BE2C (cell line): ENCODE results near the gene HPS1.

ENCODE experiments used
- DNase-seq: peaks from one replicate; pipeline ENCODE4 v3.0.0-alpha.2; 2020
- H3K27me3 ChIP-seq: fragments of 250-450 bp; sonication (Bioruptor Pico); 2 replicates; pipeline ENCODE4 v1.5.1; 2020; ENCODE audit warnings: mild to moderate bottlenecking
- H3K36me3 ChIP-seq: fragments of 250-450 bp; sonication (Bioruptor Pico); 2 replicates; pipeline ENCODE4 v1.5.1; 2020; ENCODE audit warnings: mild to moderate bottlenecking
- H3K4me1 ChIP-seq: fragments of 250-450 bp; sonication (Bioruptor Pico); 2 replicates; pipeline ENCODE4 v1.5.1; 2020
- H3K4me3 ChIP-seq: 2 replicates; pipeline ENCODE4 v1.5.1; 2011; ENCODE audit warnings: low read depth, low read length
- H3K9me3 ChIP-seq: fragments of 250-450 bp; sonication (Bioruptor Pico); 2 replicates; pipeline ENCODE4 v1.5.1; 2020
- CTCF ChIP-seq: IDR thresholded peaks from 2 replicates; pipeline ENCODE4 v1.5.1; 2012; ENCODE audit warnings: mild to moderate bottlenecking, low read depth, low read length

The HPS1 gene

GRCh38 chr10:98378722-98379121 is 68.0 kb downstream of the HPS1 start:
- Histone ChIP-seq H3K4me3 (no peak overlapping the region), H3K36me3 (no peaks in the 10 kb centered on the region), H3K4me1 (no peaks in the 10 kb centered on the region; the same call in 1 of the 2 replicates), H3K9me3 (no peaks in the 10 kb centered on the region), H3K27me3 (no peaks in the 10 kb centered on the region)
- no peak for DNase-seq
- TF ChIP-seq CTCF: no peak

GRCh38 chr10:98377536-98377935 is 69.2 kb downstream of the HPS1 start:
- Histone ChIP-seq H3K4me1 (no peaks in the 10 kb centered on the region; the same call in 1 of the 2 replicates), H3K27me3 (no peaks in the 10 kb centered on the region), H3K9me3 (no peaks in the 10 kb centered on the region), H3K36me3 (no peaks in the 10 kb centered on the region), H3K4me3 (no peak overlapping the region)
- no peak for DNase-seq
- no peak for TF ChIP-seq CTCF

- H3K36me3 ChIP-seq: no peaks in the 10 kb centered on the region
- no peak for DNase-seq
- no peaks in the 10 kb centered on the region for H3K27me3 ChIP-seq
- TF ChIP-seq CTCF: no peak
- no peaks in the 10 kb centered on the region; the same call in 1 of the 2 replicates for H3K4me1 ChIP-seq
- H3K4me3 ChIP-seq: no peak overlapping the region
- H3K9me3 ChIP-seq: no peaks in the 10 kb centered on the region
These were observed 69.7 kb downstream of the HPS1 start for GRCh38 chr10:98377001-98377400.

- Histone ChIP-seq H3K27me3 (no peaks in the 10 kb centered on the region), H3K36me3 (no peaks in the 10 kb centered on the region), H3K9me3 (no peaks in the 10 kb centered on the region), H3K4me3 (no peak overlapping the region), H3K4me1 (no peaks in the 10 kb centered on the region; the same call in 1 of the 2 replicates)
- no peak for TF ChIP-seq CTCF
- no peak for DNase-seq
These were observed 70.2 kb downstream of the HPS1 start for GRCh38 chr10:98376485-98376884.

GRCh38 chr10:98374217-98374985 is 72.3 kb downstream of the HPS1 start:
- Histone ChIP-seq H3K9me3 (no peaks in the 10 kb centered on the region), H3K4me3 (no peak overlapping the region), H3K36me3 (no peaks in the 10 kb centered on the region), H3K27me3 (no peaks in the 10 kb centered on the region), H3K4me1 (no peaks in the 10 kb centered on the region; the same call in 1 of the 2 replicates)
- no peak for DNase-seq
- no peak for TF ChIP-seq CTCF

- no peak for TF ChIP-seq CTCF
- Histone ChIP-seq H3K4me1 (no peaks in the 10 kb centered on the region; the same call in 1 of the 2 replicates), H3K27me3 (no peaks in the 10 kb centered on the region), H3K9me3 (no peaks in the 10 kb centered on the region), H3K36me3 (no peaks in the 10 kb centered on the region), H3K4me3 (no peak overlapping the region)
- no peak for DNase-seq
These were observed 73.3 kb downstream of the HPS1 start for GRCh38 chr10:98373260-98374040.
